Measurements from ENCODE around the gene SAFB.

- TF ChIP-seq CTCF (IDR thresholded peaks at IDR 0.05) (peak in 1 of 6 experiments; percentile 16), POLR2A (IDR thresholded peaks at IDR 0.05) (peak in 2 of 4 donors; percentile 13 to 28)
These were observed 57.2 kb downstream of the SAFB start for GRCh38 chr19:5680084-5680436.

Data from esophagus squamous epithelium (tissue), 4 donors.